GM18508 (cell line): Measurements from ENCODE around the gene NHLRC4.

Experiments
- ATAC-seq: cut with Tn5 transposase; IDR thresholded peaks from one replicate; pipeline ENCODE4 v1.9.1; 2021; ENCODE audit warnings: moderate number of reproducible peaks; ENCODE audit not compliant: insufficient read depth, unreplicated experiment

Gene NHLRC4

DNA sequence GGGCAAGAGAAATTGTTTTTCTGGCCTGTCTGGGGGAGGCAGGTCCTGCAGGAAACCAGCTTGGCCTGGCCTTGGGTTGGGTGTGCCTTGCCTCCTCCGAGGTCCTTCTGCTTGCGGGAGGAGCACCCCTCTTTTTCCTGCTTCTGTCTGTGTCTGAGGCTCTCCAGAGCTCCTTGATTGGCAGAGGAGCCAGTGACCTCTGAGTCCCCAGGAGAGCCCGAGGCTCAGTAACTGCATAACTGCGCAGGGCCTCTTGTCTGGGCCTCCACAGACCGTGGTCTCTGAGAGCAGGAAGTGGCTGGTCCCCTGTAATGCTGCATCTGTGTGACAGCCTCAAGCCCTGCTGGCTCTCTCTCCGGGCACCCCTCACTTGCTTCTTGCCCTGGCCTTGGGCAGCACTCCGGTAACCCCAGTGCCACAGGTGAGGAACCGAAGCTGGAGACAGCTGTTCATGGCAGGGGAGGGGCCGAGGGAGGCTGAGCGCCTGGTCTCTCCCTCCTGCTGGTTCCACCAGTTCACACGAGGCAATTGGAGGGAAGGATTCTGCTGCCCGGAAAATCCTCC is 37.7 kb upstream of the NHLRC4 start:
- ATAC-seq = no peak

DNA sequence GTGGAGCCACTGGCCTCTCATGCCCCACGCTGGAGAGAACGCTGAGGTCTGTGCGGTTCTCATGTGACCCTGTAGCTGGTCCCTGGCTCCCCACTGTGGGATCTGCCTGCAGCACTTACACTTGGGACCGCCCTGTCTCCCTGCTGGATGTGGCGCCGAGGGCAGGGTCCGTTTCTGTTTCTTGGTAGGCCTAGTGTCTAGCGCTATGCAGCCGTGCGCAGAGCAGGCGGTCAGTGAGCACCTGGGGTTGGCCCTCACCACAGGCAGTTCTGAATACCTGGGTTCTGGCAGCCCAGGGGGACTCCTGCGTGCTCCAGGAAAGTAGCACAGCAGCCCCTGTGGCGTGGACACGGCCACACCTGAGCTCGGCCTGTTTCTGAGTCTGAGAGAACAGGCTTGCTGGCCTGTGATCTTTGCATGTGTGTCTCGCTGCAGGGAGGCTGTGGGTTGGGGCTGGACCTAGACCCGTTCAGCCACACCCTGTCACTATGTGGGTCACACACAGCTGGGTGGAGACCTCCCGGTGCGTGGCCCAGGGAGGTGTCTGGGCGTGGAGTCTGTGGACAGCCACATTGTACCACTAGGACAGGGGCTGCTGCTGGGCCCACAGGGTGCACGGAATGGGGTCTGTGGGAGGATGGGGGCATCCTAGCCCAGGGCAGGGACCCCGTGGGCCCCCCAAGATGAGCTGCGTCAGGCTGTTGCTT is 36.5 kb upstream of the NHLRC4 start:
- ATAC-seq = no peak

DNA sequence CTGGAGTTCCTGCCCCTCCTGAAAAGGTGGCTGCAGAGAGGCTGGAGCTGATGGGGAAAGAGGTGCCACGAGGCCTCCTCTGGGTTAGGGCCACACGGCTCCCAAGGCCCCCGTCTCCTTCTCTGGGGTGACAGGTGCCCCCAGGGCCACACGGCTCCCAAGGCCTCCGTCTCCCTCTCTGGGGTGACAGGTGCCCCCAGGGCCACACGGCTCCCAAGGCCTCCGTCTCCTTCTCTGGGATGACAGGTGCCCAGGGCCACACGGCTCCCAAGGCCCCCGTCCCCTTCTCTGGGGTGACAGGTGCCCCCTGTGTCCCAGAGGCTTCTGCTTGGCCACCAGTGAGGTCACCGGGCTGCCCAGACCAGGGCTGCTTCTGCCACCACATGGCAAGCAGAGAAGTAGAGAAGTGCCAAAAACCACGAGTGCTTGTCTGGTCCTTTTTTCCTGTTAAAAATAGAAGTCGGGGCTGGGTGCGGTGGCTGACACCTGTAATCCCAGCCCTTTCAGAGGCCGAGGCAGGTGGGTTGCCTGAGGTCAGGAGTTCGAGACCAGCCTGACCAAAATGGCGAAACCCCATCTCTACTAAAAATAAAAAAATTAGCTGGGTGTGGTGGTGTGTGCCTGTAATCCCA is 35.2 kb upstream of the NHLRC4 start:
- no peak for ATAC-seq

DNA sequence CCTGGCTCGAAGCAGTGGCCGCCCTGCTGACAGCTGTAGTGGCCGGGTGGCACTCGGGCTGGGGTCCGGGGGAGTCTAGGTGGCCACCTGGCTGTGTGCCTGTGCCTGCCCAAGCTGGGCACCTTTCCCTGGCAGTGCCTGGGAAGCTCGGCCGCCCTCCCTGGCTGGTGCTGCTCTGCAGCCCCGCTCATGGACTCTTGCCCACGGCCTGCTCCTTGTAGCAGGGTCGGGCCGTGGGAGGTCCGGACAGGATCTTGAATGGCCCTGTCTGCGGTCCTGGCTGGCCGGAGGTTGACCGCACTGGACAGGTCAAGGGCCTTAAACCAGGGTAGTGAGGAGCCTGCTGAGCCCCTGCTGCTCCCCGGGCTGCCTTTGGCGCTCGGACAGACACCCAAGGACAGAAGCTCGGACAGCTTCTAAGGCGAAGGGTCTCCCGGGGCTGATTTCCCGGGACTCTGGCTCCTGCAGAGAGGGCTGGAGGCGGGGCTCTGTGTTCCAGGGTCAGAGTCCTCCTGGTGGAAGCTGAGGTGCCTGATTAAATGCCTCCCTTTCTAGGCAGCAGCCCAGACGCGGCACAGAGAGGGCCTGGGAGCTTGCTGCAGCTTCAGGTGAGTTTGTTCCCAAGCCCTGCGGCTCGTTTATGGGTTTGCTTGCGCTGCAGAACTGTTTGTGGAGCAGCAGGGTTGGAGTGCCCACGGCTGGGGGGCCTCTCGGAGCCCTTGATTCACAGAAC is 33.2 kb upstream of the NHLRC4 start:
- ATAC-seq = no peak

DNA sequence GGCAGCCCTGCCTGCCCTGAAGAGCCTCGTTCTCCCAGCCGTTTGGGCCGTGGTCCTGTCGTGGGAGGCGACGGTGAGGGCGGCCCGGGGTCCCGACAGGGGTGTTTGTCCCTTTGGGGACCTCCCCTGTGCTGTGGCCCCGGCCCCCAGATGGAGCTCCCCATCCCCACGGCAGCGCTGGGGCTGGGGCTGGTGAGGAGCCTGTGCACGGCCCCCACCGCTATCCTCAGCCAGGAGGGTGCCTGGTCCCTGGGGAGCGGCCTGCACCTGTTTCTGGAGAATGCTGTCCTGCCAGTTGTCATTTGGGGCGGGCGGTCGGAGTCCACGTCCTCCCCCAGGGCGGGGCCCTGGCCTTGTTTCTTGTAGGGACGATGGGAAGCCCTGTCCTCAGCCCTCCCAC is 32.7 kb upstream of the NHLRC4 start:
- no peak for ATAC-seq

DNA sequence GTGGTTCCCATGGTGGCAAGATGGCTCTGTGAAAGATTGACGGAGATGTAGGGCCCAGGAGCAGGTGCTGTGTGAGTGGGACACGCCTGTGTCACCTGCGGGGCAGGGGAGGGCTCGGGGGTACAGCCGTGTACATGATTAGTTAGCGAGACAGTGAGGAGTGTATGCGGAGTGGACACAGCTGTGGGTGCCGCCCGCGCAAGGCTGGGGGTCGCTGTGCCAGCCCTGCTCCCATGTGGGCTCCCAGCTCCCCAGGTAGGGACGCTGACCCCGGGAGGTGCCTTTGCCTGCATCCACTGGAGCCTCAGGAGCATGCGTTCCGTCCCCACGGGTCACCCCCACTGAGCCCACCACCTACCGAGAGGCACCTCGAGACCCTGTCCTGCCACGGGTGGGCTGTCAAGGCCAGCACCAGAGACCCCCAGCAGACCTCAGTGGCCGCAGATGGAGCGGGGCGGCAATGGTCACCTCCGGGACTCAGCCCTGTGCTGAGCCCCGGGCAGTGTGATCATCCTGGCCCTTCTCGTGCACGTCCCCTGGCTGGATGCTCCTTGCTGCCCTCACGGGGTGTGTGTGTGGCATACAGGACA is 31.9 kb upstream of the NHLRC4 start:
- no peak for ATAC-seq

DNA sequence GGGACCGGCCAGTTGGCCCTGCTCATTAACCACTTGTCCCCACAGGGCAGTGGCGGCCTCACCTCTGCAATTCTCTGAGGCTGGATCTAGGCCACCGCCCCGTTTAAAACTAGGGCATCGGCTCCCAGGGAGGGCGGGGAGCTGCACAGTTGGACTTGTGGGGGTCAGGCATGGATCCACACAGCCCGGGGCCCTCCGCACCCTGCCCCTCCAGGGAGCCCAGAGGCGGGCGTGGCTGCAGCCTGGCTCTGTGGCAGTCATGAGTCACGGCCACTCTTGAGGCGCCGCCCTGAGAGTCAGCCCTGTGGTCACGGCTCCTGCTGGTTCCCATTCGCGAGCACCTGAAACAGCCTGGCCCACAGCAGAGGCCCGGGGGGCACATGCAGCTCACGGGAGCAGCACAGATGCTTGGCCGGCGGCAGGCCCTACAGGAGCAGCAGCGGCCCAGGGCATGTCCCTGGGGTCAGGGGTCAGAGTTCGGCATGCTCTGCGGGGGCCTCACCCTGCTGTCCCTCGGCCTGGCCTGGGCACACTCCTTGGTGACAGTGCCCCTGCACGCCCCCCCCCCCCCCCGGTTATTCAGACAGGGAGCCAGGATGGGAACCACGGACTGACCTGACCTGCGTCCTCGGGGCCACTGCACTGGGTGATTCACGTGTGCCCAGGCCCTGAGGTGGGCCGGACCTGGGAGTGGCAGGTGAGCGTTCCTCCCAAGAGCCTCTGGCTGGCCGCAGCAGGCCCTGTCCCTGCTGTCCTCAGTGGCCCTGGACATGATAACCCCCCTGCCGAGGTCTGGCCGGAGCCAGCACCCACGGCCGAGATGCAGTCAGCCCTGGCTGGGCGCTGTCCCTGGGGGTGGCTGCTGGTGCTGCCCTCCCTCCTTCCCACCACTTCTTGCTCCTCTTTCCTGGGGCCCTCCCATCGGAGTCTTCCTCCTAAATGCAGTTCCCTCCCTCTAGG is 31.1 kb upstream of the NHLRC4 start:
- no peak for ATAC-seq

DNA sequence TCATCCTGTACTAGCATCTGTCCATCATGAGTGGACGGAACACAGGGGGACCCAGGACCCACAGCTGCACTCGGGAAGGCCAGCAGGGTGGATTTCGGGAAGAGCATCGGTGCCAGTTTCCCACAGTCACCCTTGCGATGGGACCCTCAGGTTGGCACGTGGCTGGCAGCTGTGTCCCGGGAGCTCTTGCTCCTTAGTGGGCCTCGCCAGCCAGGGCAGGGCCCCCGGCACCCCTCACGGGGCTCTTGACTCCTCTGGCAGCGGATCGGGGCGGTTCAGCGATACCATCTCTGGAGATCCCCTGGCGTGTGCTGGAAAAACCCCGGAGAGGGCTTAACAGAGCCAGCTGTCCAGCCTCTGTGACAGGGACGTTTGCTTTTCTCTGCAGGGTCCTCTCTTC is 30.1 kb upstream of the NHLRC4 start:
- ATAC-seq = no peak

DNA sequence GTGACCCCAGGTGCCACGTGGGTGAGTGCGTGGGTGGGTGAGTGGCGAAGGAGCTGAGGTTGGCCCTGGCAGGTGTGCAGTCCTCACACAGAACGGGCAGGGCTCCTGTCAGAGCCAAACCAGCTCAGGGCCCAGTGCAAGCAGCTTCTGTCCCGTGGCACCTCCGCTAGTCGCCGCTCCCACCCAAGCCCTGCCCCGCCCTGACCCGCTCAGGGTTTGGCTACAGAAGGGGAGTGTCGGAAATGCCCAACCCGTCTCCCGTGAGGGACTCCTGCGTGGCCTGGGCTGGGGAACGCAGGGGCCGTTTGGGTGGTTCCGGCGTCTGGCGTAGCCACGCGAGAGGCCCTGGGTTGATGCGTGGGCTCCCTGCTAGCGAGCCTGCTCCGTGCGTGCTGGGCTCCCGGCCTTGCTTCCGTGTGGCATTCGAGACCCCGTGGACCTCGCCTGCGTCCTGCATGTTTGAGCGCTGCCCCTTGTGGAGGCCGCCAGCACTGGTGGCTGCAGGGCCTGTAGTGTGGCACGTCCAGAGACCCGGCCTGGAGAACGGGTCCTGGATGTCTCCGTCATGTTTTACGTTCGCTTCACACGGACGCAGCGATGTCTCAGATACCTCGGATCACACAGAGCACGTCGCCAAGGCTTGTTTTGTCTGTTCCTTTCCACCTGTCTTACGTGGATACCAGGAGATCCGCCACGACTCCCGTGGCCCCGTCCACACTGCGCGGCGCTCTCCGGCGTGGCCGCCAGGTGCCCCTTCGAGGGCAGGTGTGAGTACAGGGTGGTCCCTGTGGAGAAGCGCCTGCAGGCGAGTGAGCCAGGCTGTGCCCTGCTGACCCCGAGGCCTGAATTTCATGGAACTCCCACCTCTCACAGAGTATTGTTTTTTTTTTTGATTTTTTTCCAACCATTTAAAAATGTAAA is 29.1 kb upstream of the NHLRC4 start:
- ATAC-seq = no peak

DNA sequence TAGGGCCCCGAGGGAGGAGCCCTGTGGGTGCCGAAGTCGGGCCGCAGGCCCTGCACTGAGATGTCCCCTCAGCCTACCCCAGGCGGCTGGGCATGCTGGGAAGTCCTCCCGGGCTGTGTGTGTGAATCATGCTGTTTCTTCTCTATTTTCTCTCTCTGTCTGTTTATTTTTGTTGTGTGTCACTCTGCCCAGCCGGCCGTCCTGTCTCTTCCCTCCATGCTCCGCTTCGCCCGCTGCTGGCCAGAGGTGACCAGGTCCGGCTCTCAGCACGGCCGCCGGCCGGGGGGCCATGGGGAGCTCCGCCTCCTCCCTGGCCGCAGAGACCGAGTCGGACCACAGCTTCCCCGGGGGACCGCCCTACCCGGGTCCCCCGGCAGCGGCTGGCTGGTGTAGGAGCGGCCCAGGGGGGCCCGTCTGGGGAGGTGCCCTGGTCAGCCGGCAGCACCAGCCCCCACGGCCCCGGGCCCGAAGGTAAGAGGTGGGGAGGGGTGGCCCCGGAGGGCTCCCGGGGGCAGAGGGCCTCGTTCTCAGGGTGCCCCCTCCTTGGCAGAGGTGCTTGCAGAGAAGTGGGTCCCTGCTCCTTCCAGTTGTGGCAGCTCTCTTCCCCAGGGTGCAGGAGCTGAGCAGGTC is 26.8 kb upstream of the NHLRC4 start:
- ATAC-seq = no peak

DNA sequence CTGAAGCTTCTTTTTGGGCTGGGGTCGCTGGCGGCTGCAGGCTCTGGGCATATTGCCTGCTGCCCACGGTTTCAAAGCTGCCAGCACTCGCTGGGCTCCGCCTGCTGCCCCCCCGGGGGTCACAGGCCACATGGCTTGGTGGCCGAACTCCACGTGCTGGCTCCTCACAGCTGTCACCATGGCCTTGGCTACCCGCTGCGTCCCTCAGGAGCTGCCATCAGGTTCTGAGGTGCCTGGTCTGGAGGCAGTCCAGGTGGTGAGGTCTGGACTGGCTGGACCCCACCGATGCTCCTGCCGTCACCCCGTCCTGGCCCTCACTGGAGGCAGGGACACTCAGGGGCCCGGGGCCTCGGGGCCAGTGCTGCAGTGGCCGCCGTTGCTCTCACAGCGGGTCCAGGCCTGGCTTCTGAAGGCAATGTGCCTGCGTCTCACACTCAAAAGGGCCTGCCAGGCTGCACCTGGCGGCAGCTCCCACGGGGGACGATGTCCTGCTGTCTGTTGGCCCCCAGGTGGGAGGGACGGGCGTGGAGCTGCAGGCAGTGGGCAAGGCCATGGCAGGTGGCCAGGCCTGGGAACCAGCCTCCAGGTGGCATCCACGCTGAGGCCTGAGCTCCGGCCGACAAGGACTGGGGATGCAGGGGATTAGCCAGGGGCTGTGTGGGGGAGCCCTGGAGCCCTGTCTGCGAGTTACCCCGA is 26.0 kb upstream of the NHLRC4 start:
- no peak for ATAC-seq

DNA sequence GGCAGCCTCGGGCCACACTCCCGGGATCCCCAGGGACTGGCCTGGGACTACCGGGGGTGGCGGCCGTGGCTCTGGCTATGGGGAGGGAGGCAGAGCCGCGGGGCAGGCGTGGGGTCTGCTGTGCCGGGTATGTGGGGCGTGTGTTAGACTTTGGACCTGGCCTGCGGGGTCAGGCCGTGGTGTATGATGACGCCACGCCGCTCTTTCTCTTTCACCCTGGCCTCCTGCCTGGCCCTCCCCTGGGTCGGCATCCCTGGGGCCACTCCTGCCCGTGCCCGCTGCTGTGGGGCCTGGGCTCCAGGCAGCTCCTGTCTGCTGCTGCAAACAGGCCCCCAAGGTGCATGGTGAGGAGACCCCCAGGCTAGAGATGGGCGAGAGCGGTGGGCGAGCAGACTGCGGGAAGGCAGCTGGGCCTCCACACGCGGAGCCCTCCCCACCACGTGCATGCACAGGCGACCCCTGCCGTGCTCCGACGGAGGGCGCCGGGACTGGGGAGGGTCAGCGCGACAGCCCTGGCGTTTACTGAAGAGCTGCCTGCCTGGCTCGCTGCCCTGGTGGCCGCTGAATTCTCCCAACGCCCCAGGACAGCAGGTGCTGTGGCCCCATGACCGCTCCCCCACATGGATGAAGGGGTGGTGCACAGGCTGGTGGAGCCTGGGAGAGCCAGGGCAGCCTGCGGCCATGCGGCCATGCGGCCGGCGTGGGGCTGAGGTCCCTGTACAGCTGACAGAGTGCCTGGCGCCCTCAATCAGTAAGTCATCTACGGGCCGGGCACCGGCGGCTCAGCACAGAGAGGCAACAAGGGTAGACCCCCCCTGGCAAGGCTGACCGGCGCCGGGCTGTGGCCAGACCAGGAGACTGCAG is 23.3 kb upstream of the NHLRC4 start:
- no peak for ATAC-seq

DNA sequence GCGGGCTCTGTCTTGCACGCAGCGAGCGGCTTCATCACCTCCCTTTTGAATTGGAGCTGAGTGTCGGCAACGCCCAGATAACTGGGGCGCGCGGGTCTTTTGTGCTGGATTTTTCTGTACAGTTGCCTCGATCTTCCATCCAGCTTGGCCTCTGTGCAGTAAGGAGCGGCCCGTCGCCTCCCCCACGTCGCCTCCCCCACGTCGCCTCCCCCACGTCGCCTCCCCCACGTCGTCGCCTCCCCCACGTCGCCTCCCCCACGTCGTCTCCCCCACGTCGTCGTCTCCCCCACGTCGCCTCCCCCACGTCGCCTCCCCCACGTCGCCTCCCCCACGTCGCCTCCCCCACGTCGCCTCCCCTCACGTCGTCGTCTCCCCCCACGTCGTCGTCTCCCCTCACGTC is 22.3 kb upstream of the NHLRC4 start:
- ATAC-seq = no peak

DNA sequence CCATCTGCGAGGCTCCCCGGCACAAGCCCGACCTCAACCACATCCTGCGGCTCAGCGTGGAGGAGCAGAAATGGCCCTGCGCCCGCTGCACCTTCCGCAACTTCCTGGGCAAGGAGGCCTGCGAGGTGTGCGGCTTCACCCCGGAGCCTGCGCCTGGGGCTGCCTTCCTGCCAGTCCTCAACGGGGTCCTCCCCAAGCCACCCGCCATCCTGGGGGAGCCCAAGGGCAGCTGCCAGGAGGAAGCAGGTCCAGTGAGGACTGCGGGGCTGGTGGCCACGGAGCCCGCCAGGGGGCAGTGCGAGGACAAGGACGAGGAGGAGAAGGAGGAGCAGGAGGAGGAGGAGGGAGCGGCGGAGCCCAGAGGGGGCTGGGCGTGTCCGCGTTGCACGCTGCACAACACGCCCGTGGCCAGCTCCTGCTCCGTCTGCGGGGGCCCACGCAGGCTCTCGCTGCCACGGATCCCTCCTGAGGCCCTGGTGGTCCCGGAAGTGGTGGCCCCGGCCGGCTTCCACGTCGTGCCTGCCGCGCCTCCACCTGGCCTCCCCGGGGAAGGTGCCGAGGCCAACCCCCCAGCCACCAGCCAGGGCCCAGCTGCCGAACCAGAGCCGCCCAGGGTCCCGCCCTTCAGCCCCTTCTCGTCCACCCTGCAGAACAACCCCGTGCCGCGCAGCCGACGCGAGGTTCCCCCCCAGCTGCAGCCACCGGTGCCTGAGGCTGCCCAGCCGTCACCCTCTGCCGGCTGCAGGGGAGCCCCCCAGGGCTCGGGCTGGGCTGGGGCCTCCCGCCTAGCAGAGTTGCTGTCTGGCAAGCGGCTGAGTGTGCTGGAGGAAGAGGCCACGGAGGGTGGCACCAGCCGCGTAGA is 19.7 kb upstream of the NHLRC4 start:
- no peak for ATAC-seq

DNA sequence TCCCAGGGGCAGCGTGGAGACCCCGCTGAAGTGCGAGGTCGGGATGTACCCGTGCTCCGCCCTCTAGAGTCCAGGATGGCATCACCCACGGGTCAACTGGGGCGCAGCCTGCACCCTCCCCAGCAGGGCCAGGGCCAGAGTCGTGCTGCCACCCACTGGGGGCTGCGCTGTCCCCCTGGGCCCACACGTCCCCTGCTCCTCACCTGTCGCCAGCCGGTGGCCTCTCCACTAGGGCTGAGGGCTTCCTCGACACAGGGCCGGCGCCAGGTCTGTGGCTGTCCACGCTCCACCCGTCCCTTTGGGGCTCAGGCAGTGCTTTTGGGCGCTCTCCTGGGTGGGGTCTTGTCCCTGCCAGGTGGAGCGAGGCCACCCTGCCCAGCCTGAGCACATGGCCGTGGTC is 18.2 kb upstream of the NHLRC4 start:
- ATAC-seq = no peak
